DMS 273 treated with DMSO at 0.1 percent for 48 hours (cell line): ENCODE measurements around the gene ARMH3.

Source experiments
- DNase-seq: peaks from one replicate; lab custom pipeline; 2025; lab: John Stamatoyannopoulos, UW

Gene ARMH3

GRCh38 chr10:101829561-101830315 lies 226.2 kb downstream of the ARMH3 start:
- DNase-seq = no peak

GRCh38 chr10:101828766-101829551 lies 227.0 kb downstream of the ARMH3 start:
- DNase-seq = no peak

GRCh38 chr10:101827919-101828600 lies 227.9 kb downstream of the ARMH3 start:
- DNase-seq = no peak

- DNase-seq = no peak
These were observed 229.0 kb downstream of the ARMH3 start for GRCh38 chr10:101826852-101827434.

GRCh38 chr10:101824736-101825135 lies 231.2 kb downstream of the ARMH3 start:
- DNase-seq = no peak

- DNase-seq = no peak
These were observed 236.9 kb downstream of the ARMH3 start for GRCh38 chr10:101818872-101819633.

- DNase-seq = peak; percentile 98
These were observed 237.7 kb downstream of the ARMH3 start, which contains the start of gene OGA for GRCh38 chr10:101818119-101818871. TSS of gene OGA (minus strand) at chr10:101818444. CDS start at chr10:101818022, 422 bp downstream.

GRCh38 chr10:101817337-101818118 lies 238.4 kb downstream of the ARMH3 start:
- DNase-seq = no peak

GRCh38 chr10:101816913-101817336 lies 239.0 kb downstream of the ARMH3 start:
- DNase-seq = no peak

- no peak for DNase-seq
These were observed 239.6 kb downstream of the ARMH3 start for GRCh38 chr10:101816376-101816775.

GRCh38 chr10:101814466-101815071 lies 241.4 kb downstream of the ARMH3 start:
- no peak for DNase-seq

- no peak for DNase-seq
These were observed 243.4 kb downstream of the ARMH3 start for GRCh38 chr10:101812606-101813005.

GRCh38 chr10:101807158-101807557 lies 248.8 kb downstream of the ARMH3 start:
- DNase-seq = no peak

GRCh38 chr10:101803511-101803910 lies 252.5 kb downstream of the ARMH3 start:
- DNase-seq = no peak

- no peak for DNase-seq
These were observed 258.4 kb downstream of the ARMH3 start for GRCh38 chr10:101797403-101798059.
